H1 (cell line): ENCODE results near the gene RPS29. TPM values are rescaled to one million over a fixed set of nuclear protein-coding genes. Genes with fewer than 3 reads are reported as not detected.
"Not testable (repeated sequence)": the region's sequence is repeated elsewhere in the genome, so short reads cannot be mapped to it uniquely, and the experiment has no call there.

Source experiments
- CTCF ChIA-PET: fragments of 300-600 bp; sonication (Branson Sonifier 250); formaldehyde crosslinking; loops from one replicate; lab custom pipeline; 2021; ENCODE audit not compliant: partially characterized antibody; lab: Charles Lee
- POLR2A ChIA-PET: fragments of 300-600 bp; sonication (Branson Sonifier 250); formaldehyde crosslinking; loops from one replicate; lab custom pipeline; 2021; ENCODE audit warnings: inconsistent platforms; ENCODE audit not compliant: partially characterized antibody; lab: Charles Lee
- DNase-seq, 2 experiments: peaks; one replicate each; pipeline versions ENCODE4 v3.0.0 to v3.0.0-alpha.2; 2010 to 2022; ENCODE audit warnings: low spot score in 2 of 2, low read depth in 1 of 2, mixed read lengths in 1 of 2
- FAIRE-seq: peaks from 2 replicates; lab custom pipeline; 2011; peaks lifted over from hg19 to GRCh38; lab: Jason Lieb, UNC
- H2AFZ ChIP-seq: 2 replicates; pipeline ENCODE4 v1.8.1; 2012; ENCODE audit warnings: low read length, inconsistent platforms
- H2AK5ac ChIP-seq: 2 replicates; pipeline ENCODE4 v1.6.1; 2013; ENCODE audit warnings: low read depth, low read length
- H2BK120ac ChIP-seq: replicated peaks from 2 replicates; pipeline ENCODE3; 2013; ENCODE audit warnings: low read depth, low read length, inconsistent platforms
- H2BK12ac ChIP-seq: 2 replicates; pipeline ENCODE4 v1.6.1; 2013; ENCODE audit warnings: low read depth, low read length
- H2BK15ac ChIP-seq: 2 replicates; pipeline ENCODE4 v1.6.1; 2013; ENCODE audit warnings: low read length
- H2BK20ac ChIP-seq: 2 replicates; pipeline ENCODE4 v1.6.1; 2013; ENCODE audit warnings: low read length
- H2BK5ac ChIP-seq: 2 replicates; pipeline ENCODE4 v1.6.1; 2013; ENCODE audit warnings: low read depth, low read length
- H3K14ac ChIP-seq: 2 replicates; pipeline ENCODE4 v1.6.1; 2013; ENCODE audit warnings: inconsistent platforms; ENCODE audit not compliant: insufficient read length
- H3K18ac ChIP-seq: 2 replicates; pipeline ENCODE4 v1.6.1; 2013; ENCODE audit warnings: low read length; ENCODE audit errors: extremely low read depth
- H3K23ac ChIP-seq: 2 replicates; pipeline ENCODE4 v1.6.1; 2013; ENCODE audit warnings: inconsistent platforms; ENCODE audit not compliant: insufficient read length
- H3K23me2 ChIP-seq: 2 replicates; pipeline ENCODE4 v1.6.1; 2013; ENCODE audit warnings: low read depth, low read length
- H3K27ac ChIP-seq: 2 replicates; pipeline ENCODE4 v1.6.1; 2011; ENCODE audit warnings: low read depth, low read length, inconsistent platforms
- H3K27me3 ChIP-seq, 4 experiments: replicated peaks in 1 of 4; 1 replicate in 1 of 4; 2 replicates in 3 of 4; pipeline versions ENCODE4 v1.6.1 to v1.8.1; 2011 to 2013; ENCODE audit warnings: low read length in 3 of 4, mild to moderate bottlenecking in 3 of 4, inconsistent platforms in 2 of 4, mixed read lengths in 2 of 4, moderate library complexity in 1 of 4; ENCODE audit not compliant: control insufficient read depth in 3 of 4, insufficient read depth in 3 of 4; ENCODE audit errors: extremely low read depth in 1 of 4
- H3K36me3 ChIP-seq, 4 experiments: 2 replicates each; pipeline versions ENCODE4 v1.6.1 to v1.8.1; 2011 to 2013; ENCODE audit warnings: mild to moderate bottlenecking in 4 of 4, low read length in 3 of 4, moderate library complexity in 2 of 4, control low read depth in 1 of 4, inconsistent platforms in 1 of 4; ENCODE audit not compliant: insufficient read depth in 4 of 4, control insufficient read depth in 2 of 4
- H3K4ac ChIP-seq: replicated peaks from 2 replicates; pipeline ENCODE3; 2013; ENCODE audit warnings: low read length, low read depth, mixed read lengths, inconsistent platforms; ENCODE audit not compliant: insufficient read length
- H3K4me1 ChIP-seq, 4 experiments: replicated peaks in 1 of 4; 1 replicate in 1 of 4; 2 replicates in 3 of 4; pipeline versions ENCODE4 v1.6.1 to v1.8.1; 2011 to 2013; ENCODE audit warnings: low read length in 3 of 4, inconsistent platforms in 2 of 4, mixed read lengths in 1 of 4; ENCODE audit not compliant: insufficient read depth in 4 of 4, control insufficient read depth in 3 of 4
- H3K4me2 ChIP-seq, 2 experiments: 2 replicates each; pipeline versions ENCODE4 v1.6.1 to v1.8.1; 2011 to 2013; ENCODE audit warnings: low read depth in 2 of 2, low read length in 2 of 2, control low read depth in 1 of 2, inconsistent platforms in 1 of 2, mild to moderate bottlenecking in 1 of 2; ENCODE audit not compliant: insufficient read depth in 1 of 2
- H3K4me3 ChIP-seq, 4 experiments: fragments of 200-600, 300-600 bp in 1 of 4; sonication (generic), shearing (Covaris generic), sonication (Bioruptor Twin) in 1 of 4; 2 replicates each; pipeline versions ENCODE4 v1.5.1 to v1.8.1; 2011 to 2016; ENCODE audit warnings: low read length in 4 of 4, low read depth in 3 of 4, control low read depth in 2 of 4, inconsistent platforms in 2 of 4, mild to moderate bottlenecking in 2 of 4, mixed read lengths in 1 of 4, moderate library complexity in 1 of 4; ENCODE audit not compliant: insufficient read depth in 2 of 4; ENCODE audit errors: extremely low read depth in 1 of 4
- H3K56ac ChIP-seq: replicated peaks from 2 replicates; pipeline ENCODE3; 2013; ENCODE audit warnings: low read depth, mild to moderate bottlenecking, mixed read lengths, low read length, inconsistent platforms; ENCODE audit not compliant: insufficient read length
- H3K79me1 ChIP-seq: 2 replicates; pipeline ENCODE4 v1.6.1; 2013; ENCODE audit warnings: low read depth, low read length, control low read depth
- H3K79me2 ChIP-seq, 2 experiments: 2 replicates each; pipeline versions ENCODE4 v1.6.1 to v1.8.1; 2012 to 2013; ENCODE audit warnings: low read length in 2 of 2, mild to moderate bottlenecking in 2 of 2, inconsistent platforms in 1 of 2; ENCODE audit not compliant: insufficient read depth in 2 of 2, control insufficient read depth in 1 of 2
- H3K9ac ChIP-seq, 4 experiments: replicated peaks in 1 of 4; 1 replicate in 1 of 4; 2 replicates in 3 of 4; pipeline versions ENCODE4 v1.6.1 to v1.8.1; 2011 to 2013; ENCODE audit warnings: low read depth in 3 of 4, low read length in 3 of 4, control low read depth in 2 of 4, mild to moderate bottlenecking in 2 of 4, moderate library complexity in 2 of 4, inconsistent platforms in 1 of 4; ENCODE audit errors: extremely low read depth in 1 of 4
- H3K9me3 ChIP-seq, 2 experiments: 2 replicates each; pipeline versions ENCODE4 v1.6.1 to v1.8.1; 2012 to 2013; ENCODE audit warnings: mild to moderate bottlenecking in 2 of 2, moderate library complexity in 2 of 2, control low read depth in 1 of 2, inconsistent platforms in 1 of 2, low read depth in 1 of 2, low read length in 1 of 2, mixed read lengths in 1 of 2; ENCODE audit not compliant: insufficient read depth in 2 of 2
- H4K20me1 ChIP-seq, 2 experiments: replicated peaks in 1 of 2; 2 replicates each; pipeline versions ENCODE3 to v1.8.1; 2011 to 2013; ENCODE audit warnings: inconsistent platforms in 2 of 2, low read length in 2 of 2, mild to moderate bottlenecking in 1 of 2; ENCODE audit not compliant: insufficient read depth in 2 of 2, control insufficient read depth in 1 of 2
- H4K5ac ChIP-seq: 2 replicates; pipeline ENCODE4 v1.6.1; 2013; ENCODE audit warnings: low read length, low read depth, mixed read lengths, inconsistent platforms; ENCODE audit not compliant: insufficient read length
- H4K8ac ChIP-seq: 2 replicates; pipeline ENCODE4 v1.8.0; 2013; ENCODE audit warnings: mild to moderate bottlenecking, moderate library complexity, low read length, inconsistent platforms; ENCODE audit not compliant: insufficient read depth; ENCODE audit errors: extremely low read depth
- H4K91ac ChIP-seq: replicated peaks from 2 replicates; pipeline ENCODE3; 2013; ENCODE audit warnings: low read length, mixed read lengths, inconsistent platforms; ENCODE audit not compliant: insufficient read length
- WGBS, 2 experiments: shearing (Covaris generic) in 1 of 2; methylation state at CpG; one replicate each; pipeline versions ENCODE4 v1.1.6 to v1.1.7; 2013 to 2015; ENCODE audit warnings: low lambda C conversion rate in 2 of 2, mixed read lengths in 2 of 2, inconsistent platforms in 1 of 2, low coverage in 1 of 2, missing lambda C conversion rate in 1 of 2; ENCODE audit not compliant: insufficient replicate concordance in 2 of 2, insufficient coverage in 1 of 2, insufficient read length in 1 of 2; ENCODE audit errors: extremely low coverage in 1 of 2, missing lambda C conversion rate in 1 of 2; 5-methylcytosine and 5-hydroxymethylcytosine counted together
- polyA plus RNA-seq, 7 experiments: library from polyadenylated mRNA; depleted of rRNA in 3 of 7; stranded (reverse) in 5 of 7; unstranded in 2 of 7; fragments of >200 nt in 5 of 7; fragments of 200-250 nt in 2 of 7; gene quantifications; 1 replicate in 5 of 7; 2 replicates in 1 of 7; 4 replicates in 1 of 7; pipeline versions ENCODE4 v1.2.1 to v1.2.3, GENCODE V29; 2011 to 2013; ENCODE audit warnings: missing spikeins in 2 of 7, mixed read lengths in 2 of 7
- total RNA-seq: library from RNA; stranded (reverse); fragmentation: NEBNext Ultra II Directional; extraction: Animal tissue kit (Norgen Biotek cat#: 25700); gene quantifications from 2 replicates; pipeline ENCODE4 v1.2.1, GENCODE V29; 2021

Gene RPS29
- total and polyA plus RNA-seq, 2 of the 8 experiments (the other 6 are each of a cell fraction or from before 2014, with no cell fraction given) = 2,193 to 23,165 TPM

DNA sequence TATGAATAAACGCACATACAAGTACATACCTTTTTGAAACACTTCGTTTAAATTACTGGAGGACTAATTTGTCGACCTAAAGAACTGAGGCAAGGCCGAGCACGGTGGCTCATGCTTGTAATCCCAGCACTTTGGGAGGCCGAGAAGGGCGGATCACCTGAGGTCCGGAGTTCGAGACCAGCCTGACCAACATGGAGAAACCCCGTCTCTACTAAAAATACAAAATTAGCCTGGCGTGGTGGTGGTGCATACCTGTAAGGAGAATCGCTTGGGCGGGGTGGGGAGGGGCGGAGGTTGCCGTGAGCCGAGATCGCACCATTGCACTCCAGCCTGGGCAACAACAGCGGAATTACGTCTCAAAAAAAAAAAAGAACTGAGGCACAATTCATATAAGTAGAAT lies 33.1 kb upstream of the RPS29 start:
- Histone ChIP-seq H3K9ac (peak overlapping the region in 2 of 4 experiments; percentile 94 to 98; a peak in 3 of 7 replicates), H3K4me3 (peak overlapping the region; percentile 80 to 99 (median 94)), H3K36me3 (peaks cover 4 to 41% (median 5%) of the 10 kb centered on the region in 4 experiments; a peak in 7 of 8 replicates), H3K4me2 (peak overlapping the region; percentile 76 to 91), H3K79me2 (peaks cover 5 to 48% of the 10 kb centered on the region in 2 experiments; a peak in 3 of 4 replicates)
- not testable (repeated sequence) for H4K5ac ChIP-seq, H2BK20ac ChIP-seq, H3K56ac ChIP-seq, H3K14ac ChIP-seq, H3K23ac ChIP-seq, H2BK5ac ChIP-seq, FAIRE-seq, H4K91ac ChIP-seq, H3K79me1 ChIP-seq, H3K4ac ChIP-seq, H4K20me1 ChIP-seq, H2BK15ac ChIP-seq, H3K27ac ChIP-seq, H3K23me2 ChIP-seq, H2BK12ac ChIP-seq, H3K9me3 ChIP-seq, H3K27me3 ChIP-seq, H2BK120ac ChIP-seq, H3K18ac ChIP-seq, H2AFZ ChIP-seq, H3K4me1 ChIP-seq, H2AK5ac ChIP-seq, DNase-seq, H4K8ac ChIP-seq
- 71% methylated on average over 19 of the region's 19 CpGs; no CpG with 5 or more reads in 1 of the 2 experiments for WGBS, 2 experiments
- POLR2A ChIA-PET = interaction anchor here (0.6 to 3.9 kb wide), 8 partner anchors 8 to 142 kb away, joined by 3 to 53 read pairs (median 14); partner anchors contain the start of genes LRR1, POLE2 and RPS29
- CTCF ChIA-PET = interaction anchor here (1.0 kb wide), 1 partner anchor 13 kb away, joined by 3 read pairs; no protein-coding TSS in a partner anchor
